ENCODE data around the gene CTSV.
"Not testable (repeated sequence)": the region's sequence is repeated elsewhere in the genome, so short reads cannot be mapped to it uniquely, and the experiment has no call there.

The CTSV gene

DNA sequence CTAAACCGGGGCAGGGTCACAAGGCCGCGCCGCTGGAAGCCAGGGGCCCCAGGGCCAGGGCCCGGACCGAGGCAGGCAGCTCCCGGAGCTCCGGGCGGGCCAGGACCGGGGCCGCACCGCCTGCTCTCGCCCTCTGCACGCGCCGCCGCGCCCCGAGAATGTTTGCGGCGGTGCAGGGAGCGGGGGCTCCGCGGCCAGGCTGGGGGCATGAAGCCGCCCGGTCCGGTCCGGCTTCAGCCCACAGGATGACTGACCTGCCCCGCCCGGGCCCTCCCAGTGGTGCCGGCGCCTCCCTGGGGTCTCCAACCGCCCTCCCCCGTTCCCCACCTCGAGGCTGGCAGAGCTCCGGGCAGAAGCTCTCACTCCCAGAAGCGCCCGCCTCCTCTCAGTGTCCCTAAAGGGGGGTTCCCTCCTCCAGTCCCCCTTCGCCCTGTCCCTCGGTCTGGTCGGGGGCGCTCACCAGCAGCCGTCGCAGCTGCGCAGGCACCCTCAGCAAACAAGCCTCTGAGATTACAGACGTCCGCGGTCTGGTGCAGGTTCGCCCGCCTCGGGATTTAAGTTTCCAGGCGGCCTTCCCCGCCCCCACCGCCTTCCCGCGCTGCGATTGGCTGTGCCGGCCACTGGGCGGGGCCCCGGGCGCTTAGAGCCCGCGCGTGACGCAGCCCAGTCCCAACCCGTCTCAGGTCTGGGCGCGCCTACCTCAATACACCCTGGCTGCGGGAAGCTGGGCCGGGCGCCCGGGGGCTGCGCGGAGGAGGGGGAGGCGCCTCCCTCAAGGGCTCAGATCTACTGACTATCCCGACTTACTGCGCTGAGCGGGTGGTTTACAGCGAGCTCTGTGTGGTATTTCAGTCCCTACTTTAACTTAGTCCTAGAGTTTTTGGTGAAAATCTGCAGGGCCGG is at the start of gene CTSV:
TSS of gene CTSV (minus strand) at position 532 of the 903 bp plus-strand sequence. CDS start 1,099 bp downstream, outside the sequence.
- DNase-seq, result peak; percentile 63 to 70

DNA sequence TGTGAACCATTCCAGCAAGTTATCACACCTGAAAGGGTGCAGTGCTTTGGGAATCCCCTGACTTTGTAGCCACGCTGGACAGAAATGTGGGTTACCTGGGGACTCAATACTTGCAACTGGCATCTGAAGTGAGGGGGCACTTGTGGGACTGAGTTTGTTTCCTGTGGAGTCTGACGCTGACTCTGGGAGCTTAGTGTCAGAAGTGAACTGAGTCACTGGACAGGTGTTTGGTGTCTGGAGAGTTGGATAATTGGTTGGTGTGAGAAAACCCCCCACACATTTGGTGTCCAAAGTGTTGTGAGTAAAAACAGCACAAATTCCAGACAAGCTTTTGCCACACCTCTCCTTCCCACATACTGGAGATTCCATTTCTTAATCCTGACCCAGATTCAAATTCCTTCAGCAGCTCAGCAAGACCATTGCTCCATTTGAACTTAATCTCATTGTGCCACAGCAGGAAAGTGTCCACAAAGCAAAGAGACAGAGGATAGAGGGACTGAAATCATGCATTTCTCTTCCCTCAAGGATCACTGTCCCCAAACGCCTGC is 48.8 kb upstream of the CTSV start:
- DNase-seq, result not testable (repeated sequence)

DNA sequence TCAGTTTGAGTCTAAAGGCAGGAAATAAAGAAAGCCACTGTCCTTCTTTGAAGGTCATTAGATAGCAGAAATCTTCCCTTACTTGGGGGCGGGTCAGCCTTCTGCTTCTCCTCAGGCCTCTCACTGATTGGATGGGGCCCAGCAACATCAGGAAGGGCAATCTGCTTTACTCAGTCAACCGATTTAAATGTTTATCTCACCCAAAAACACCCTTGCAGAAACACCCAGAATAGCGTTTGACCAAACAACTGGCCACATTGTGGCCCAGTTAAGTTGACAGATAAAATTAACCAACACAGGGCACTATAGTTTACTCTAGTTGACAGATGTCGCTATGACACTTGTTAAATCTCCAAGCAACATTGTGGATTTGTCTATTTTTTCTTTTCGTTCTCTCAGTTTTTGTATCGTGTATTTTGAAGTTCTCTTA is 45.6 kb upstream of the CTSV start:
- not testable (repeated sequence) for DNase-seq

GRCh38 chr9:97078362-97078761 is 39.4 kb upstream of the CTSV start:
- DNase-seq, result no peak

DNA sequence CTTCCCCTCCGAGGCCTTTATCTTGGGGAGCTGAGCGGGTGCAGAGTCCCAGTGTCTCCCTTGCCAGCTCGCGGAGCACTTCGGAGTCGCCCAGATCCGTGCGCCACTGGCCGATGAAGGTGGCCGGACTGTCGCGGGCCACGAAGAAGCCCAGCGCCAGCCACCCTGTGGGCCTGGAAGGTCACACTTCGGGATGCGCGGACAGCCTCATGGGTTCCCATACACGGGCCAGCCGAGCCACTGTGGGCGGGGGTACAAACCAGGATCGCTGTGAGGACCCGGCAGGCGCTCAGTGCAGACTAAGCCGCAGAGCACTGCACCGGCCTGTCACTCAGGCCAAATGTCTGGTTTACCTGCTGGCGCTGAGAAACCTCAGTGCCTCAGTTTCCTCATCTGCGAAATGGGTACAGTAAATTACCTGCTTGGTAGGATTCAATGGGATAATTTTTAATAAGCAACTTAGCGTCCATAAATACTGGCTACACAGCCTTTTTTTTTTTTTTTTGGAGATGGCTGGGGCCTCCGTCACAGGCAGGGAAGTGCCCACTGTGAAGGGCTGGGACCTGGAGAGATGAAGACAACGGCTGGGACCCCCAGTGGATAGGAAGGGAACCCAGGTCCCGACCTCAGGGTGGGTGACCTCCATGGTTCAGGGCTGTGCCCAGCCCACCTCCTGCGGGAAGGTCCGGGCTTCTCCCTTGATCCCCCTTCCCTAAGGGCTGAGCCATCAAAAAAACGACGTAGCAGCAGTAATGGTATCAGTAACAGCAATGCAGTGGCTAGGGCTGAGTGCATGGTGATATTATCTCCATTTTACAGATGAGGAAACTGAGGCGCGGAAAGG is 38.7 kb upstream of the CTSV start:
- no peak for DNase-seq

GRCh38 chr9:97076731-97077451 is 37.9 kb upstream of the CTSV start:
- not testable (repeated sequence) for DNase-seq

GRCh38 chr9:97076238-97076637 is 37.3 kb upstream of the CTSV start:
- no peak for DNase-seq

- no peak for DNase-seq
Measured at GRCh38 chr9:97075289-97075985, 36.5 kb upstream of the CTSV start.

DNA sequence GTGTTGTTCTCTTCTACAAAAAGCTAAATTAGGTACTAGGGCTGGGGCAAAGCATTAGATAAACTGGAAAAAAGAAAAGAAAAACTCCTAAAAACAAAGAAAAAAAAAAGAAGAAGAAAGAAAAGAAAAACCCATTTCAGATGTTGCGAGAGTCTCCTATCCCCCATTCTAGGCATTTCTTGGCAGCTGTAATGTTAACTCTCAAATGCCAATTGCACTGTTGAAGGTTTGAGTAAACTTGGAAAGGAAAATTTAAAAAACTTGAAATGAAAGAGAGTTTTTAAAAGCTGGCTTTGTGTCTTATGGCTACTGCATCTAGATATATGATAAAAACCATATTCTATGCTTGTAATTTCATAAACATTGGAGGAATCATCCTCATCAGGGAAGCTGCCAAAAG is 34.6 kb upstream of the CTSV start:
- no peak for DNase-seq

- no peak for DNase-seq
Measured at GRCh38 chr9:97072285-97072776, 33.4 kb upstream of the CTSV start.

DNA sequence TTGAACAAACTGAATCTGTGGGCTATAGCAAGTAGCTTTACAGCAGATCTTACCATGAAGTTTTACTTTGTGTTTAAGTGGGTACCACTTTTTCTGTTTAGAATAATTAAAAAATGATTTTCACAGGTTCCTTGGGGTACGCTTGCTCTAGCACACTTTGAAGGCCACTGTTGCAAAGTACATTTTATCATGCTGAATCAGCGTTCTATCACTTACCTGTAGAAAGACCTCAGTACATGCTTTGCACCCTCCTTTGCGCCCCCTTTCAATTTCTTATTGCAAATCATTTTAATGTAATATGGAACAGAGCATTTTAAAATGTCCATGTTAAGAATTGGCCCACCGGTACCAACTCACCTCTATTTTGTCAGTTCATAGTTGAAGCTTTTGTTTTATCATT is 31.4 kb upstream of the CTSV start:
- DNase-seq, result not testable (repeated sequence)

- no peak for DNase-seq
Measured at GRCh38 chr9:97067490-97067889, 28.5 kb upstream of the CTSV start.

DNA sequence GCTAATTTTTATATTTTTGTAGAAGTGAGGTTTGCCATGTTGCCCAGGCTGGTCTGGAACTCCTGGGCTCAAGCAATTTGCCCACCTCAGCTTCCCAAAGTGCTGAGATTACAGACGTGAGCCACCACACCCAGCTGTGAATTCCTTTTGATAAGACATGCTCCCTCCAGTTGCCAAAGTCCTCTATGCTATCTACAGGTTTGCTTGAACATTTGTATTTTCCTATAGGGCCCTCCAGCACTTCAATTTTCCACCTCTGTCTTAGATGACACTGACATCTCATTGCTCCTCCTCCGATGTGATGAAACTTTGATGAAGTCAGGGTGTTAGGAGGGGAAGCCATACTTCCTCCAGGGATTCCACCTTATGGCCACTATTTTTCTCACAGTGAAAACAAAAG is 25.2 kb upstream of the CTSV start:
- no peak for DNase-seq

GRCh38 chr9:97060796-97061195 is 21.9 kb upstream of the CTSV start:
- DNase-seq, result no peak

- DNase-seq, result no peak
Measured at GRCh38 chr9:97059626-97060025, 20.7 kb upstream of the CTSV start.

DNA sequence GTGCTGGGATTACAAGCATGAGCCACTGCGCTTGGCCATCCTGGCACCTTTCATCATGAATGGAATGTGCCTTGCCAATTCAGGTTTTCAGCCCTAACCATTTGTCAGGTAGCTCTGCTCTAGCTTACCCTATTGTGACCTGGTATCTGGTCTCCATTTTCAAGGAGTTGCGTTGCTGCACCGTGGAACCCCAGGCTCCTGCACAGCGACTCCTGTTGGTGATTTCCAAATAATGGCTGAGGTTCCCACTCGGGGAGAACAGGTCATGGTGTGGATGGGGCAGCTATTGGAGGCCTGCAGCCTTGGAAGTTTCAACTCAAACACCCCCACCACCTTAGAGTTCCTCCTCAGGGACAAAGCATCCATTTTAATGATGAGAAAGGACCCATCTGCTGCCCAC is 18.7 kb upstream of the CTSV start:
- no peak for DNase-seq

GRCh38 chr9:97055891-97056290 is 16.9 kb upstream of the CTSV start:
- DNase-seq, result not testable (repeated sequence)

DNA sequence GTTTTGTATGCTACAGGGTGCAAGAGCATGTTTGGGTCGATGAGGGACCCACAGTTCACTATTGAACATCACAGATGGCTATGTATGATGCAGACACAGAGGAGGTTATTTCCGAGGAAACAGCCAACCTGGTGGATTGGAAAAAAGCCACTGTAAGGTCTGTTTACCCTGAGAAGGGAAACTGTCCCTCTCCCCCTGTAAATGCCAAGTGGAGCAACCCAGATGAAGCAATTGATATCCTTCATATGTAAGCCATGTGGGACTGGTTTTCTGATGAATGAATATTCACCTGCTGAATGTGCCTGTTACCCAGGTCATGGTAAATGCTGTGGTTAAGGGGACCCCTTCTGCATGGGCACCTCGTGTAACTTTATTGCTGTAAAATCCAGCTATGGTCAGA is 14.8 kb upstream of the CTSV start:
- no peak for DNase-seq

- DNase-seq, result no peak
Measured at GRCh38 chr9:97052735-97053134, 13.8 kb upstream of the CTSV start.

DNA sequence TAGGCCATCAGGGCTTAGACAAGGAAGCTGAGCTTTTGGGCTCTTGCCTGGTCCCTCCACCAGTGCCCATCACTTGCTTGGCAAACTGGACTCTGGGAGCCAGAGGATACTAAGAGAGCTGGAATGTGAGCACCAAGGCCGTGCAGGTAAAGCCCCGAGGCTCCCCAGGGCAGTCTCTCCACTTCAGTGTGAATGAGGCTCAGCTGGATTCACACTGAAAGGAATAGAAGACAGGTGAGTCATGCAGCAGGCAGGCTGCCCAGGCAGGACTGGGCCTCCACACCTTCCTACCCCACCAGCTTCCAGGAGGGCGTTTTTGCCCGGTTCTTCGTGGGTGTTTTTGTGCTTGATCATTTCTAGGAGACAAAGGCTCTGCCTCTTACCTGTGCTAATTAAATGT is 7.3 kb upstream of the CTSV start:
- no peak for DNase-seq

DNA sequence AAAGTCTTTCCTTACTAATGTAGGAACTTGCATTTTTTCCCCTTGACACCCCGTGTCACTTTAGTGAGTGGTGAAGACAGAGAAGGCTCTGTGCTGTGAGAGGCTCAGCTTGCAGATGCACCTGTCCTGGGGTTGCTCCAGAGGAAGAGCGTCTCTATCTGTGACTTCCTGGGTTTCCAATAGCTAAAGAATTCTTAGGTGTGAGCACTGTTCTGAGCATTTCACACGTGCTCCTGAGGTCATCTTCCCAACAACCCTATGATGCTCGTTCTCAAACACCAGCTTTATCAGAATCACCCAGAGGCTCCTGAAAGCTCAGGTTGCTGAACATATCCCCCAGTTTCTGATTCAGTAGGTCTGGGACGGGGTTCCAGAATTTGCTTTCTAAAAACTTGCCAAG is 6.4 kb upstream of the CTSV start:
- DNase-seq, result no peak

DNA sequence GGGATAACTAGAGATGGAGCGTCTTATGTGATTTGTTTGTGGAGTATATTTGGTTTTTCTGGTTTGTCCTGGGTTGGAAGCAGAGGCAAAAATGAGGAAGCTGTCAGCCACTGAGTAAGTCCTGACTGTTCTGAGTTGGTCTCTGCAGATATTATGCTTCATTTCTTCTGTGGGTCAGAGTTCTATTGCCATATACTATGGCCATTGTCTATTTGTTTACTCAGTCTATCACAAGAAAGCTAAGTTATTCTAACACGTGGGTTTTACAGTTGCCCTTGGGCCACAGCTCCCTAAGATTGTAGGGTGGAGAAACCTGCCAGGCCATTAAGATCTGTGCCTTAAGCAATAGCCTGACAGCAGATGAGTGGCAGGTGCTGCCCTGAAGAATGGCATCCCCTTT is 3.0 kb upstream of the CTSV start:
- DNase-seq, result no peak

Data from activated CD4-positive, alpha-beta T cell treated with anti-CD3 and anti-CD28 coated beads, Interleukin-2, amount 50 U/mL, for 4 hours (primary cell).